IMR-90 (cell line): ENCODE measurements around the gene SLC66A1. TPM values are rescaled to one million over a fixed set of nuclear protein-coding genes. Genes with fewer than 3 reads are reported as not detected.

Experiments
- ATAC-seq: fragments of 200-7000 bp; cut with Tn5 transposase; 2 replicates; pipeline ENCODE4 v1.9.1; 2020; ENCODE audit warnings: low read depth, mild to moderate bottlenecking, moderate library complexity
- BruUV-seq: library from RNA; stranded (reverse); fragments of 400-500 nt; replicated peaks from 2 replicates; lab custom pipeline; 2021; lab: Mats Ljungman, UMichigan
- CTCF ChIA-PET: fragments of 300-600 bp; formaldehyde crosslinking; extraction: SDS; loops from one replicate; lab custom pipeline; 2021; ENCODE audit warnings: antibody characterized with exemption; lab: Yijun Ruan, JAX
- POLR2A ChIA-PET: fragments of 300-600 bp; sonication (Branson Sonifier 250); formaldehyde crosslinking; loops from one replicate; lab custom pipeline; 2022; ENCODE audit warnings: antibody characterized with exemption; ENCODE audit not compliant: unreplicated experiment; lab: Charles Lee
- DNase-seq: peaks from one replicate; pipeline ENCODE4 v3.0.0; 2013
- H2AFZ ChIP-seq: replicated peaks from 2 replicates; pipeline ENCODE3; 2013; ENCODE audit warnings: low read length, mild to moderate bottlenecking; ENCODE audit not compliant: poor library complexity
- H2AK5ac ChIP-seq: 2 replicates; pipeline ENCODE4 v1.6.1; 2013; ENCODE audit warnings: low read depth, low read length, inconsistent platforms
- H2AK9ac ChIP-seq: replicated peaks from 2 replicates; pipeline ENCODE3; 2013; ENCODE audit warnings: mild to moderate bottlenecking, low read depth, low read length, moderate library complexity; ENCODE audit not compliant: poor library complexity
- H2BK120ac ChIP-seq: 2 replicates; pipeline ENCODE4 v1.6.1; 2013; ENCODE audit warnings: low read depth, low read length, inconsistent platforms
- H2BK15ac ChIP-seq: 3 replicates; pipeline ENCODE4 v1.6.1; 2013; ENCODE audit warnings: low read depth, low read length, inconsistent platforms
- H2BK20ac ChIP-seq: 2 replicates; pipeline ENCODE4 v1.6.1; 2013; ENCODE audit warnings: low read depth, mild to moderate bottlenecking, inconsistent platforms, low read length, moderate library complexity
- H2BK5ac ChIP-seq: 2 replicates; pipeline ENCODE4 v1.6.1; 2013; ENCODE audit warnings: mild to moderate bottlenecking, low read depth, low read length, inconsistent platforms; ENCODE audit not compliant: poor library complexity, severe bottlenecking
- H3K14ac ChIP-seq: replicated peaks from 2 replicates; pipeline ENCODE4 v1.6.1; 2013; ENCODE audit warnings: low read depth, low read length, inconsistent platforms
- H3K18ac ChIP-seq: 2 replicates; pipeline ENCODE4 v1.6.1; 2013; ENCODE audit warnings: low read depth, low read length, control low read depth
- H3K23ac ChIP-seq: 2 replicates; pipeline ENCODE4 v1.6.1; 2013; ENCODE audit warnings: low read depth, low read length, inconsistent platforms
- H3K27ac ChIP-seq: 2 replicates; pipeline ENCODE4 v1.5.1; 2013; ENCODE audit warnings: mild to moderate bottlenecking, control low read depth, low read length; ENCODE audit not compliant: insufficient read depth
- H3K27me3 ChIP-seq: 2 replicates; pipeline ENCODE4 v1.6.1; 2013; ENCODE audit warnings: low read length; ENCODE audit not compliant: control insufficient read depth, insufficient read depth
- H3K36me3 ChIP-seq: 2 replicates; pipeline ENCODE4 v1.6.1; 2013; ENCODE audit warnings: low read length, mixed read lengths; ENCODE audit not compliant: control insufficient read depth, insufficient read depth
- H3K4ac ChIP-seq: 2 replicates; pipeline ENCODE4 v1.6.1; 2013; ENCODE audit warnings: low read depth, low read length, inconsistent platforms
- H3K4me1 ChIP-seq: 2 replicates; pipeline ENCODE4 v1.6.1; 2013; ENCODE audit warnings: low read length, mixed read lengths; ENCODE audit not compliant: control insufficient read depth, insufficient read depth
- H3K4me2 ChIP-seq: 2 replicates; pipeline ENCODE4 v1.6.1; 2013; ENCODE audit warnings: low read depth, mild to moderate bottlenecking, control low read depth, low read length, moderate library complexity
- H3K4me3 ChIP-seq: 2 replicates; pipeline ENCODE4 v1.5.1; 2013; ENCODE audit warnings: low read depth, mild to moderate bottlenecking, control low read depth, low read length, moderate library complexity; ENCODE audit not compliant: insufficient read depth
- H3K56ac ChIP-seq: 2 replicates; pipeline ENCODE4 v1.6.1; 2013; ENCODE audit warnings: low read length, inconsistent platforms; ENCODE audit not compliant: insufficient read depth; ENCODE audit errors: extremely low read depth
- H3K79me1 ChIP-seq, 2 experiments: 2 replicates each; pipeline ENCODE4 v1.6.1; 2013; ENCODE audit warnings: low read length in 2 of 2, inconsistent platforms in 1 of 2, low read depth in 1 of 2
- H3K9ac ChIP-seq: 2 replicates; pipeline ENCODE4 v1.6.1; 2013; ENCODE audit warnings: low read depth, low read length, control low read depth
- H3K9me1 ChIP-seq: 2 replicates; pipeline ENCODE4 v1.6.1; 2013; ENCODE audit warnings: low read length, inconsistent platforms; ENCODE audit not compliant: insufficient read depth
- H3K9me3 ChIP-seq: 2 replicates; pipeline ENCODE4 v1.6.1; 2013; ENCODE audit warnings: low read length; ENCODE audit not compliant: control insufficient read depth, insufficient read depth
- H4K20me1 ChIP-seq: 2 replicates; pipeline ENCODE4 v1.6.1; 2013; ENCODE audit warnings: low read length, inconsistent platforms; ENCODE audit not compliant: insufficient read depth
- H4K5ac ChIP-seq: 2 replicates; pipeline ENCODE4 v1.6.1; 2013; ENCODE audit warnings: mild to moderate bottlenecking, low read depth, low read length, control low read depth
- H4K8ac ChIP-seq, 2 experiments: 2 replicates each; pipeline ENCODE4 v1.6.1; 2013; ENCODE audit warnings: low read depth in 2 of 2, low read length in 2 of 2, control low read depth in 1 of 2, inconsistent platforms in 1 of 2
- H4K91ac ChIP-seq: 2 replicates; pipeline ENCODE4 v1.6.1; 2013; ENCODE audit warnings: low read depth, low read length, inconsistent platforms; ENCODE audit not compliant: insufficient read depth
- BHLHE40 ChIP-seq: fragments of 150-350 bp; IDR thresholded peaks from 2 replicates; pipeline ENCODE4 v1.6.1; 2016; ENCODE audit warnings: mild to moderate bottlenecking, low read depth, low read length
- CEBPB ChIP-seq: IDR thresholded peaks from 2 replicates; pipeline ENCODE4 v1.6.1; 2012; ENCODE audit warnings: low read depth, low read length, improper control_type of control experiment
- FOS ChIP-seq: fragments of 150-350 bp; IDR thresholded peaks from 2 replicates; pipeline ENCODE4 v1.6.1; 2016; ENCODE audit warnings: low read depth, low read length
- MAFK ChIP-seq: IDR thresholded peaks from 2 replicates; pipeline ENCODE4 v1.6.1; 2012; ENCODE audit warnings: low read depth, low read length, improper control_type of control experiment
- MAZ ChIP-seq: IDR thresholded peaks from 2 replicates; pipeline ENCODE4 v1.6.1; 2012; ENCODE audit warnings: low read depth, mild to moderate bottlenecking, low read length, improper control_type of control experiment, moderate library complexity, borderline replicate concordance
- MXI1 ChIP-seq: IDR thresholded peaks from 2 replicates; pipeline ENCODE4 v1.6.1; 2012; ENCODE audit warnings: low read depth, mild to moderate bottlenecking, low read length, moderate library complexity, borderline replicate concordance
- NFE2L2 ChIP-seq: fragments of 150-350 bp; IDR thresholded peaks from 2 replicates; pipeline ENCODE4 v1.6.1; 2016; ENCODE audit warnings: low read depth, mild to moderate bottlenecking, low read length
- POLR2A ChIP-seq: IDR thresholded peaks from 2 replicates; pipeline ENCODE4 v1.6.1; 2012; ENCODE audit warnings: mild to moderate bottlenecking, low read depth, low read length
- RCOR1 ChIP-seq: IDR thresholded peaks from 2 replicates; pipeline ENCODE4 v1.6.1; 2012; ENCODE audit warnings: mild to moderate bottlenecking, low read length, improper control_type of control experiment; ENCODE audit not compliant: insufficient replicate concordance
- RFX5 ChIP-seq: IDR thresholded peaks from 2 replicates; pipeline ENCODE4 v1.8.0; 2012; ENCODE audit warnings: low read depth, mild to moderate bottlenecking, low read length, moderate library complexity
- WGBS, 2 experiments: methylation state at CpG; one replicate each; pipeline versions ENCODE4 v1.1.5 to v1.1.7; 2013; ENCODE audit warnings: missing lambda C conversion rate in 2 of 2; ENCODE audit not compliant: insufficient read length in 1 of 2; ENCODE audit errors: extremely low coverage in 2 of 2; 5-methylcytosine and 5-hydroxymethylcytosine counted together
- dilution Hi-C: fragments of 300-500 bp; cut with HindIII; formaldehyde crosslinking; loops from one replicate; pipeline ENCODE4 v1.14.3; 2018; ENCODE audit warnings: low sequenced_read_pairs; ENCODE audit not compliant: unreplicated experiment
- in situ Hi-C: fragments of 300-500 bp; cut with MboI; formaldehyde crosslinking; loops from 3 replicates; pipeline ENCODE4 v1.14.3; 2019; ENCODE audit warnings: low sequenced_read_pairs, inconsistent platforms, mixed read lengths
- intact Hi-C: fragments of 100-400 bp; cut with micrococcal nuclease; formaldehyde crosslinking; loops from 2 replicates; pipeline ENCODE4 v1.10.0; 2022
- polyA plus RNA-seq, 3 experiments: library from polyadenylated mRNA; depleted of rRNA; stranded (reverse); fragments of >200 nt; gene quantifications; 2 replicates each; pipeline ENCODE4 v1.2.3, GENCODE V29; 2012; ENCODE audit warnings: low replicate concordance in 1 of 3
- total RNA-seq: library from RNA; depleted of rRNA; stranded (reverse); fragments of >200 nt; gene quantifications from 2 replicates; pipeline ENCODE4 v1.2.3, GENCODE V29; 2012
- TF ChIP-seq, protein P1 (sequence below): fragments of 150-350 bp; IDR thresholded peaks from 2 replicates; pipeline ENCODE4 v1.6.1; 2017; ENCODE audit warnings: mild to moderate bottlenecking, antibody characterized with exemption, low read length, low read depth
- TF ChIP-seq, protein P2 (sequence below): conservative IDR thresholded peaks from 2 replicates; pipeline ENCODE4 v1.5.1; 2012; ENCODE audit warnings: mild to moderate bottlenecking, low read depth, low read length, improper control_type of control experiment
- TF ChIP-seq, protein P3 (sequence below): fragments of 150-350 bp; IDR thresholded peaks from 2 replicates; pipeline ENCODE4 v1.6.1; 2016; ENCODE audit warnings: low read depth, mild to moderate bottlenecking, low read length, moderate library complexity, borderline replicate concordance

SLC66A1 gene
- total and polyA plus RNA-seq, 2 of the 4 experiments (the other 2 are of a cell fraction): 6.8 to 18.9 TPM

DNA sequence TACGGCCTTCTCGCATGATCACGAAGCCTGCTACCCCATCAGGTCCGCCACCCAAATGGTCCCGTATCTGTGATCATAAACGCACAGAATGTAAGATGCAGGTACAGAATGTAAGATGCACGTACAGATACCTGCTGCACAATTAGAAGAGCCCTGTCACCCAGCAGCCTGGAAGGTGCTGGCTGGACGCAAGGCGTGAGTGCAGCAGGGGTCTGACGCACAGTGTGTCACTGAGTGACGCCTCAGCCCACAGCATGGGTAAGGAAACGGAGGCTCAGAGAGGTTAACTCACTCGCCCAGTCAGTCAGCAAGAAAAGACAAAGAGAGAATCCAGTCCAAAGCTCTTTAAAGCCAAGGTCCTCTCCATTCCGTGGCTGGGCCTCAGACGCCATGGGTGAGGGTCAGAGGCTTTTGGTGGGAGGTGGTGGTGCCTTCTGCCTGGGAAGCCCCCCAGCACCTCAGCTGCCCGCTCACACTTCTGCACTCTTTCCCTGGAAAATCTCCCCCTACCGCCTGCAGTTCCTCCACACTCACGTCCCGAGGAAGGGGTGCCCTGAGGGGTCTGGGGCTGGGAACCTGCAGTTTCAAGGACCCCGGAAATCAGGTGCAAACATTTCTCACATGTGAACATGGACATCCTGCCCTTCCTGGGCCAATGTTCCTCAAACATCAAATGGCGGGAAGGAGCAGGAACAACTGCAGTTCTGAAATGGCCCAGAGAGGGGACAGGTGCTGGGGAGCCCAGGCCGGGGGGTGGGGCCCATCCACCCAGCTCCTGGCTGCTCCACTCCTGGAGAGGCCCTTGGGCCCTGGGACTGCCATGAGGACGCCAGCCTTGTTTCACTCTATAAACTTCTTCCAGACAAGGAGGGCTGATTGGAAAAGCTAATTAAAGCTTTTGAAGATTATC lies 59.4 kb downstream of the SLC66A1 start:
- Histone ChIP-seq H4K8ac (no peak overlapping the region), H3K9me1 (peaks cover 30% of the 10 kb centered on the region), H3K4me3 (no peak overlapping the region), H2AK5ac (no peak overlapping the region), H3K27me3 (no peaks in the 10 kb centered on the region), H2BK15ac (no peak overlapping the region), H3K18ac (no peak overlapping the region), H3K14ac (no peak overlapping the region), H3K79me1 (peaks cover 38 to 95% of the 10 kb centered on the region in 2 experiments), H3K9me3 (no peaks in the 10 kb centered on the region), H3K4me1 (no peaks in the 10 kb centered on the region), H2AK9ac (peak overlapping the region; percentile 53), H3K36me3 (peaks cover 61% of the 10 kb centered on the region), H2AFZ (no peak overlapping the region), H3K27ac (no peak overlapping the region), H3K4ac (no peak overlapping the region), H3K9ac (no peak overlapping the region), H3K56ac (no peak overlapping the region), H4K20me1 (peaks cover 71% of the 10 kb centered on the region), H3K23ac (no peak overlapping the region), H3K4me2 (no peak overlapping the region), H4K91ac (no peak overlapping the region), H2BK120ac (no peak overlapping the region), H4K5ac (no peak overlapping the region), H2BK5ac (no peak overlapping the region), H2BK20ac (no peak overlapping the region)
- DNase-seq (no peak), ATAC-seq (no peak)
- WGBS, 2 experiments: 94% methylated on average over 9 of the region's 23 CpGs; no CpG with 5 or more reads in 1 of the 2 experiments
- dilution Hi-C loops (no loop called here), in situ Hi-C loops (no loop called here), intact Hi-C loops (no loop called here)
- CTCF ChIA-PET: no interaction called here
- BruUV-seq: no TSS peak
- TF ChIP-seq MAZ (no peak), BHLHE40 (no peak), RFX5 (no peak), FOS (no peak), NFE2L2 (no peak), MAFK (no peak), MXI1 (no peak), CEBPB (no peak), POLR2A (no peak), RCOR1 (no peak)
- TF ChIP-seq, protein P1, sequence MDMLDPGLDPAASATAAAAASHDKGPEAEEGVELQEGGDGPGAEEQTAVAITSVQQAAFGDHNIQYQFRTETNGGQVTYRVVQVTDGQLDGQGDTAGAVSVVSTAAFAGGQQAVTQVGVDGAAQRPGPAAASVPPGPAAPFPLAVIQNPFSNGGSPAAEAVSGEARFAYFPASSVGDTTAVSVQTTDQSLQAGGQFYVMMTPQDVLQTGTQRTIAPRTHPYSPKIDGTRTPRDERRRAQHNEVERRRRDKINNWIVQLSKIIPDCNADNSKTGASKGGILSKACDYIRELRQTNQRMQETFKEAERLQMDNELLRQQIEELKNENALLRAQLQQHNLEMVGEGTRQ: no peak
- TF ChIP-seq, protein P2, sequence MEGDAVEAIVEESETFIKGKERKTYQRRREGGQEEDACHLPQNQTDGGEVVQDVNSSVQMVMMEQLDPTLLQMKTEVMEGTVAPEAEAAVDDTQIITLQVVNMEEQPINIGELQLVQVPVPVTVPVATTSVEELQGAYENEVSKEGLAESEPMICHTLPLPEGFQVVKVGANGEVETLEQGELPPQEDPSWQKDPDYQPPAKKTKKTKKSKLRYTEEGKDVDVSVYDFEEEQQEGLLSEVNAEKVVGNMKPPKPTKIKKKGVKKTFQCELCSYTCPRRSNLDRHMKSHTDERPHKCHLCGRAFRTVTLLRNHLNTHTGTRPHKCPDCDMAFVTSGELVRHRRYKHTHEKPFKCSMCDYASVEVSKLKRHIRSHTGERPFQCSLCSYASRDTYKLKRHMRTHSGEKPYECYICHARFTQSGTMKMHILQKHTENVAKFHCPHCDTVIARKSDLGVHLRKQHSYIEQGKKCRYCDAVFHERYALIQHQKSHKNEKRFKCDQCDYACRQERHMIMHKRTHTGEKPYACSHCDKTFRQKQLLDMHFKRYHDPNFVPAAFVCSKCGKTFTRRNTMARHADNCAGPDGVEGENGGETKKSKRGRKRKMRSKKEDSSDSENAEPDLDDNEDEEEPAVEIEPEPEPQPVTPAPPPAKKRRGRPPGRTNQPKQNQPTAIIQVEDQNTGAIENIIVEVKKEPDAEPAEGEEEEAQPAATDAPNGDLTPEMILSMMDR: no peak
- TF ChIP-seq, protein P3, sequence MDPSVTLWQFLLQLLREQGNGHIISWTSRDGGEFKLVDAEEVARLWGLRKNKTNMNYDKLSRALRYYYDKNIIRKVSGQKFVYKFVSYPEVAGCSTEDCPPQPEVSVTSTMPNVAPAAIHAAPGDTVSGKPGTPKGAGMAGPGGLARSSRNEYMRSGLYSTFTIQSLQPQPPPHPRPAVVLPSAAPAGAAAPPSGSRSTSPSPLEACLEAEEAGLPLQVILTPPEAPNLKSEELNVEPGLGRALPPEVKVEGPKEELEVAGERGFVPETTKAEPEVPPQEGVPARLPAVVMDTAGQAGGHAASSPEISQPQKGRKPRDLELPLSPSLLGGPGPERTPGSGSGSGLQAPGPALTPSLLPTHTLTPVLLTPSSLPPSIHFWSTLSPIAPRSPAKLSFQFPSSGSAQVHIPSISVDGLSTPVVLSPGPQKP: no peak
- POLR2A ChIA-PET: no interaction called here
